ENCODE data around the gene FBXW12. TPM values are rescaled to one million over a fixed set of nuclear protein-coding genes. Genes with fewer than 3 reads are reported as not detected.

FBXW12 gene
- total RNA-seq, 4 donors from 2014 or later: not detected

DNA sequence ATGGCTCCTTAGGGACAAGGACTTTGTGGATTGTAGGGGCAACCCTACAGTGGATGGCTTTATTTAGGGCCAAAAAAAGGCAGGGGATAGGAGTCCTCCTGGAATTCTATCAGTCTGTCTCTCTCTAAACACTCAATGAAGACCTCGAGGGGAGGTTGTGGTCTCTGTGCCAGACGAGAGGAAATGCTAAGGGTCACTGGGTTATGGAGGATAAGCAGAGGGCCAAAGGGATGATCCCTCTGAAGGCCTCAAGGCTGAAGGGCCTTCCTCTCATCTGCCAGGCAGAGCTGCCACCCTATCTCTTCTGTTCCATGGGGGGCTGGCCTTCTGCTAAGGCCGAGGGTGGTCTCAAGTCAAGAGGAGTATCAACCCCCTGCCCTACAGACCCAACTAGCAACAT is 30.9 kb downstream of the FBXW12 start:
- no peak for TF ChIP-seq POLR2A (IDR thresholded peaks at IDR 0.05)
- TF ChIP-seq, protein P1, sequence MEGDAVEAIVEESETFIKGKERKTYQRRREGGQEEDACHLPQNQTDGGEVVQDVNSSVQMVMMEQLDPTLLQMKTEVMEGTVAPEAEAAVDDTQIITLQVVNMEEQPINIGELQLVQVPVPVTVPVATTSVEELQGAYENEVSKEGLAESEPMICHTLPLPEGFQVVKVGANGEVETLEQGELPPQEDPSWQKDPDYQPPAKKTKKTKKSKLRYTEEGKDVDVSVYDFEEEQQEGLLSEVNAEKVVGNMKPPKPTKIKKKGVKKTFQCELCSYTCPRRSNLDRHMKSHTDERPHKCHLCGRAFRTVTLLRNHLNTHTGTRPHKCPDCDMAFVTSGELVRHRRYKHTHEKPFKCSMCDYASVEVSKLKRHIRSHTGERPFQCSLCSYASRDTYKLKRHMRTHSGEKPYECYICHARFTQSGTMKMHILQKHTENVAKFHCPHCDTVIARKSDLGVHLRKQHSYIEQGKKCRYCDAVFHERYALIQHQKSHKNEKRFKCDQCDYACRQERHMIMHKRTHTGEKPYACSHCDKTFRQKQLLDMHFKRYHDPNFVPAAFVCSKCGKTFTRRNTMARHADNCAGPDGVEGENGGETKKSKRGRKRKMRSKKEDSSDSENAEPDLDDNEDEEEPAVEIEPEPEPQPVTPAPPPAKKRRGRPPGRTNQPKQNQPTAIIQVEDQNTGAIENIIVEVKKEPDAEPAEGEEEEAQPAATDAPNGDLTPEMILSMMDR (IDR thresholded peaks at IDR 0.05): no peak
- 65 to 66% methylated on average over 2 to 3 of the region's 3 CpGs for WGBS, 2 donors
- Histone ChIP-seq H3K36me3 (peaks cover 4 to 54% (median 9%) of the 10 kb centered on the region in 3 donors), H3K9me3 (no peaks in the 10 kb centered on the region), H3K4me1 (peaks cover 18 to 90% (median 29%) of the 10 kb centered on the region in 3 donors), H3K27me3 (no peaks in the 10 kb centered on the region), H3K27ac (peak overlapping the region; percentile 71 to 86 (median 84)), H3K4me3 (no peak overlapping the region)
- intact Hi-C loops (cut with DNase I): no loop called here
- DNase-seq: no peak

GRCh38 chr3:48403533-48404439 is 31.8 kb downstream of the FBXW12 start:
- H3K27ac ChIP-seq: peak overlapping the region; percentile 71 to 86 (median 84)
- H3K36me3 ChIP-seq: peaks cover 9 to 62% (median 16%) of the 10 kb centered on the region in 3 donors
- H3K4me1 ChIP-seq: peaks cover 18 to 90% (median 29%) of the 10 kb centered on the region in 3 donors
- DNase-seq: no peak
- WGBS, 2 donors: 69 to 80% methylated on average over 7 to 8 of the region's 15 CpGs
- no peak overlapping the region for H3K4me3 ChIP-seq
- no peak for TF ChIP-seq POLR2A (IDR thresholded peaks at IDR 0.05)
- TF ChIP-seq, protein P1 (IDR thresholded peaks at IDR 0.05): no peak
- intact Hi-C loops (cut with DNase I): no loop called here
- H3K9me3 ChIP-seq: no peaks in the 10 kb centered on the region
- H3K27me3 ChIP-seq: no peaks in the 10 kb centered on the region

- no peak for TF ChIP-seq POLR2A (IDR thresholded peaks at IDR 0.05)
- TF ChIP-seq, protein P1 (IDR thresholded peaks at IDR 0.05): no peak
- Histone ChIP-seq H3K27ac (peak overlapping the region; percentile 71 to 86 (median 84)), H3K4me3 (no peak overlapping the region), H3K9me3 (no peaks in the 10 kb centered on the region), H3K4me1 (peaks cover 18 to 81% (median 25%) of the 10 kb centered on the region in 3 donors), H3K36me3 (peaks cover 18 to 71% (median 25%) of the 10 kb centered on the region in 3 donors), H3K27me3 (no peaks in the 10 kb centered on the region)
- intact Hi-C loops (cut with DNase I): no loop called here
- 73 to 83% methylated on average over 7 to 12 of the region's 21 CpGs for WGBS, 2 donors
- no peak for DNase-seq
Measured at GRCh38 chr3:48404440-48405342, 32.7 kb downstream of the FBXW12 start.

DNA sequence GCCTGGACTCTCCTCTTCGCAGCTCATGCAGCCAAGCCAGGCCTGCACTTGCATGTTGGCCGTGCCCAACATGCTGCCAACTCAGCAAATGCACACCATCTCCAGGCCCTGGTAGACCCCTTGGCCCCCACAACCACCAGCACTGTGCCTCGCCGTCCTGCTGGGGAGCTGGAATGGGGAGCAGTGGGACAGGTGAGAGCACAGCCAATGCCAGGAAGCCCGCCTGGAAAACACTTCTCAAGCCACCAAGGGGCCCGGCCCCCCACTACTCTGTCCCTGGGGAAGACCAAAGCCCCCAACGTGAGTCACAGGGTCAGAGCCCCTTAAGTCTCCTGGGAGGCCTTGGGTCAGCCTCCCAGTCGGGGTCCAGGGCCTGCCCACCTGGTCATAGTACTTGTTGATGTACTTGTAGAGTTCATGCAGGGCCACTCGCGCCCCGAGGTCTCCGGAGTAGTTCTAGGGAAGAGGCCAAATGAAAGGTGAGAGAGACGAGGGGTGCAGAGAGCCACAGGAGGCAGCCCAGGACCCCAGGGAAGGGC is 33.4 kb downstream of the FBXW12 start:
- peaks cover 15 to 74% (median 25%) of the 10 kb centered on the region in 3 donors for H3K4me1 ChIP-seq
- no peak for DNase-seq
- no peak for TF ChIP-seq POLR2A (IDR thresholded peaks at IDR 0.05)
- TF ChIP-seq, protein P1 (IDR thresholded peaks at IDR 0.05): no peak
- no peaks in the 10 kb centered on the region for H3K27me3 ChIP-seq
- H3K36me3 ChIP-seq: peaks cover 25 to 79% (median 32%) of the 10 kb centered on the region in 3 donors
- intact Hi-C loops (cut with DNase I): no loop called here
- 53 to 54% methylated on average over 5 to 6 of the region's 13 CpGs for WGBS, 2 donors
- no peaks in the 10 kb centered on the region for H3K9me3 ChIP-seq
- no peak overlapping the region for H3K4me3 ChIP-seq
- peak overlapping the region; percentile 71 to 86 (median 84) for H3K27ac ChIP-seq
